SK-N-SH (cell line): Measurements from ENCODE around the gene FAM221B. TPM values are rescaled to one million over a fixed set of nuclear protein-coding genes. Genes with fewer than 3 reads are reported as not detected.

ENCODE experiments used
- CTCF ChIA-PET: fragments of 300-600, 350-600 bp; formaldehyde crosslinking; extraction: SDS; loops from one replicate; lab custom pipeline; 2021; lab: Yijun Ruan, JAX
- POLR2A ChIA-PET: fragments of 350-600 bp; sonication (Branson Sonifier 250); formaldehyde crosslinking; extraction: SDS; loops from one replicate; lab custom pipeline; 2020; ENCODE audit warnings: antibody characterized with exemption, inconsistent platforms; lab: Yijun Ruan, JAX
- DNase-seq: peaks from one replicate; pipeline ENCODE4 v3.0.0; 2012
- H2AFZ ChIP-seq: fragments of 200-600 bp; sonication (generic); 2 replicates; pipeline ENCODE4 v1.8.1; 2016; ENCODE audit warnings: antibody characterized with exemption, mild to moderate bottlenecking, low read depth
- H3F3A ChIP-seq: fragments of 200-600 bp; sonication (generic); replicated peaks from 2 replicates; pipeline ENCODE3; 2016; ENCODE audit warnings: antibody characterized with exemption, mild to moderate bottlenecking; ENCODE audit not compliant: insufficient read depth
- H3K27ac ChIP-seq, 2 experiments: fragments of 200-500 bp in 1 of 2; fragments of 200-600 bp in 1 of 2; sonication (Bioruptor generic) in 1 of 2; sonication (generic), shearing (Covaris generic) in 1 of 2; 2 replicates each; pipeline versions ENCODE4 v1.5.1 to v1.6.1; 2014 to 2016; ENCODE audit warnings: low read depth in 2 of 2, inconsistent platforms in 1 of 2, low read length in 1 of 2, mild to moderate bottlenecking in 1 of 2, mixed read lengths in 1 of 2
- H3K27me3 ChIP-seq: fragments of 200-600 bp; sonication (generic), shearing (Covaris generic); 2 replicates; pipeline ENCODE4 v1.6.1; 2016; ENCODE audit warnings: mixed run types; ENCODE audit not compliant: insufficient read depth
- H3K36me3 ChIP-seq, 2 experiments: fragments of 200-500 bp in 1 of 2; fragments of 200-600 bp in 1 of 2; sonication (Bioruptor generic) in 1 of 2; sonication (generic) in 1 of 2; replicated peaks in 1 of 2; 2 replicates each; pipeline versions ENCODE3 to v1.5.1; 2014 to 2016; ENCODE audit warnings: low read length in 1 of 2, mild to moderate bottlenecking in 1 of 2; ENCODE audit not compliant: insufficient read depth in 2 of 2, control insufficient read depth in 1 of 2
- H3K4me1 ChIP-seq, 2 experiments: fragments of 200-500 bp in 1 of 2; fragments of 200-600 bp in 1 of 2; sonication (Bioruptor generic) in 1 of 2; sonication (generic), shearing (Covaris generic) in 1 of 2; 2 replicates each; pipeline versions ENCODE4 v1.5.1 to v1.6.1; 2014 to 2016; ENCODE audit warnings: low read depth in 1 of 2, low read length in 1 of 2, mixed run types in 1 of 2; ENCODE audit not compliant: insufficient read depth in 2 of 2, control insufficient read depth in 1 of 2
- H3K4me2 ChIP-seq: fragments of 200-600 bp; sonication (generic), shearing (Covaris generic); 2 replicates; pipeline ENCODE4 v1.6.1; 2017; ENCODE audit warnings: mixed run types
- H3K4me3 ChIP-seq, 2 experiments: fragments of 200-500 bp in 1 of 2; fragments of 200-600 bp in 1 of 2; sonication (Bioruptor generic) in 1 of 2; sonication (generic), shearing (Covaris generic) in 1 of 2; 2 replicates each; pipeline versions ENCODE4 v1.5.1 to v1.8.1; 2014 to 2016; ENCODE audit warnings: low read depth in 2 of 2, inconsistent platforms in 1 of 2, low read length in 1 of 2, mild to moderate bottlenecking in 1 of 2, mixed read lengths in 1 of 2, moderate library complexity in 1 of 2
- H3K79me2 ChIP-seq: fragments of 200-600 bp; sonication (generic); 2 replicates; pipeline ENCODE4 v1.8.1; 2017; ENCODE audit warnings: mild to moderate bottlenecking; ENCODE audit not compliant: insufficient read depth
- H3K9ac ChIP-seq: fragments of 200-600 bp; sonication (generic); 2 replicates; pipeline ENCODE4 v1.6.1; 2017; ENCODE audit warnings: mixed run types
- H3K9me2 ChIP-seq: fragments of 200-600 bp; sonication (generic); 2 replicates; pipeline ENCODE4 v1.6.1; 2017; ENCODE audit warnings: mixed run types
- H3K9me3 ChIP-seq: fragments of 200-600 bp; sonication (generic); 2 replicates; pipeline ENCODE4 v1.6.1; 2017; ENCODE audit warnings: mixed run types, mild to moderate bottlenecking, moderate library complexity
- H4K20me1 ChIP-seq: fragments of 200-600 bp; sonication (generic); 2 replicates; pipeline ENCODE4 v1.6.1; 2017; ENCODE audit warnings: mild to moderate bottlenecking, mixed run types; ENCODE audit not compliant: insufficient read depth
- CTCF ChIP-seq: fragments of 200-600 bp; sonication (generic); IDR thresholded peaks from 2 replicates; pipeline ENCODE4 v1.6.1; 2017; ENCODE audit warnings: antibody characterized with exemption, mild to moderate bottlenecking, moderate library complexity
- EZH2phosphoT487 ChIP-seq: fragments of 200-600 bp; sonication (generic); IDR thresholded peaks from 2 replicates; pipeline ENCODE4 v1.6.1; 2017; ENCODE audit warnings: low read depth, mixed run types, mild to moderate bottlenecking, antibody characterized with exemption, moderate library complexity, borderline replicate concordance
- FOXJ3 ChIP-seq: sonication (generic); formaldehyde crosslinking; IDR thresholded peaks from 2 replicates; pipeline ENCODE4 v1.5.1; 2020; ENCODE audit warnings: mild to moderate bottlenecking, missing genetic modification reagents
- GABPA ChIP-seq: IDR thresholded peaks from 2 replicates; pipeline ENCODE4 v1.4.0; 2012; ENCODE audit warnings: low read depth, mild to moderate bottlenecking
- JUND ChIP-seq: IDR thresholded peaks from 2 replicates; pipeline ENCODE4 v1.4.0; 2012
- RAD21 ChIP-seq: IDR thresholded peaks from 2 replicates; pipeline ENCODE4 v1.6.1; 2012; ENCODE audit warnings: mild to moderate bottlenecking, low read length
- RCOR1 ChIP-seq: fragments of 150-350 bp; IDR thresholded peaks from 2 replicates; pipeline ENCODE4 v1.6.1; 2017; ENCODE audit warnings: antibody characterized with exemption, low read length
- RXRA ChIP-seq: IDR thresholded peaks from 2 replicates; pipeline ENCODE4 v1.4.0; 2012; ENCODE audit warnings: low read depth, mild to moderate bottlenecking, borderline replicate concordance
- SIN3A ChIP-seq: IDR thresholded peaks from 2 replicates; pipeline ENCODE4 v1.6.1; 2012; ENCODE audit warnings: low read depth, mild to moderate bottlenecking, low read length, moderate library complexity, borderline replicate concordance
- SMC3 ChIP-seq: IDR thresholded peaks from 2 replicates; pipeline ENCODE4 v1.6.1; 2012; ENCODE audit warnings: low read depth, low read length, improper control_type of control experiment
- TAF1 ChIP-seq: IDR thresholded peaks from 2 replicates; pipeline ENCODE4 v1.6.1; 2012; ENCODE audit warnings: low read depth, mild to moderate bottlenecking, low read length, moderate library complexity, borderline replicate concordance
- TEAD4 ChIP-seq: IDR thresholded peaks from 2 replicates; pipeline ENCODE4 v1.4.0; 2012; ENCODE audit warnings: mild to moderate bottlenecking, borderline replicate concordance; ENCODE audit not compliant: insufficient read depth
- USF2 ChIP-seq: fragments of 150-350 bp; IDR thresholded peaks from 2 replicates; pipeline ENCODE4 v1.6.1; 2017; ENCODE audit warnings: antibody characterized with exemption, low read length, low read depth, borderline replicate concordance
- YY1 ChIP-seq: IDR thresholded peaks from 2 replicates; pipeline ENCODE4 v1.4.0; 2012; ENCODE audit warnings: low read depth, mild to moderate bottlenecking
- ZBTB33 ChIP-seq: IDR thresholded peaks from 2 replicates; pipeline ENCODE4 v1.4.0; 2012; ENCODE audit warnings: low read depth, borderline replicate concordance
- WGBS: methylation state at CpG from one replicate; pipeline ENCODE4 v1.1.6; 2017; ENCODE audit warnings: low lambda C conversion rate; 5-methylcytosine and 5-hydroxymethylcytosine counted together
- polyA plus RNA-seq, 3 experiments: library from polyadenylated mRNA; depleted of rRNA; stranded (reverse); fragments of >200 nt; gene quantifications; 2 replicates each; pipeline ENCODE4 v1.2.3, GENCODE V29; 2012
- TF ChIP-seq, protein P1 (sequence below): IDR thresholded peaks from 2 replicates; pipeline ENCODE4 v1.4.0; 2012; ENCODE audit warnings: low read depth
- TF ChIP-seq, protein P2 (sequence below): IDR thresholded peaks from 2 replicates; pipeline ENCODE4 v1.4.0; 2012; ENCODE audit warnings: low read depth, borderline replicate concordance
- TF ChIP-seq, protein P3 (sequence below): fragments of 150-350 bp; IDR thresholded peaks from 2 replicates; pipeline ENCODE4 v1.6.1; 2016; ENCODE audit warnings: mild to moderate bottlenecking, low read depth, low read length

FAM221B gene
- polyA plus RNA-seq, 1 of the 3 experiments (the other 2 are of a cell fraction) = not detected

DNA sequence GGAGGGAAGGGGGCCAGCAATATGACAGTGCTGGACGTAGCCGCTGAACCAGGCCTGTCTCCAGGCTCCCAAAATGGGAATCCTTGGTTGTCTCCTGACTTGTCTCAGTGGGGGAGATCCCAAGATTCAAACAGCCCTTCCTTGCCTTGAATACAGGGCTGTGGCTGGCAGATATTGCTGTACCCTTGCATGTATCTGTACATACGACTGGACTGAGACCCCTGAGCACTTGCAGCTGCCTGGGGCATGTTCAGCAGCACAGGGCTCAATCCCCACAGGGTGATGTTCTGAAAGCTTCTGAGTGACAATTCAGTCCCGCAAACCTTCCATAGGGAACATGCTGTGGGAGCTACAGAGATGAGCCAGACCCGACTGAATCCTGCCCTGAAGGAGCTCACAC, 28.4 kb upstream of the FAM221B start:
- H3K4me2 ChIP-seq = no peak overlapping the region
- TF ChIP-seq FOXJ3 (CRISPR knock-in tag) = no peak
- no peak for TF ChIP-seq YY1
- no peak for TF ChIP-seq USF2
- TF ChIP-seq, protein P1, sequence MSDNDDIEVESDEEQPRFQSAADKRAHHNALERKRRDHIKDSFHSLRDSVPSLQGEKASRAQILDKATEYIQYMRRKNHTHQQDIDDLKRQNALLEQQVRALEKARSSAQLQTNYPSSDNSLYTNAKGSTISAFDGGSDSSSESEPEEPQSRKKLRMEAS = no peak
- TF ChIP-seq ZBTB33 = no peak
- TF ChIP-seq, protein P2, sequence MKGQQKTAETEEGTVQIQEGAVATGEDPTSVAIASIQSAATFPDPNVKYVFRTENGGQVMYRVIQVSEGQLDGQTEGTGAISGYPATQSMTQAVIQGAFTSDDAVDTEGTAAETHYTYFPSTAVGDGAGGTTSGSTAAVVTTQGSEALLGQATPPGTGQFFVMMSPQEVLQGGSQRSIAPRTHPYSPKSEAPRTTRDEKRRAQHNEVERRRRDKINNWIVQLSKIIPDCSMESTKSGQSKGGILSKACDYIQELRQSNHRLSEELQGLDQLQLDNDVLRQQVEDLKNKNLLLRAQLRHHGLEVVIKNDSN = no peak
- TF ChIP-seq, protein P3, sequence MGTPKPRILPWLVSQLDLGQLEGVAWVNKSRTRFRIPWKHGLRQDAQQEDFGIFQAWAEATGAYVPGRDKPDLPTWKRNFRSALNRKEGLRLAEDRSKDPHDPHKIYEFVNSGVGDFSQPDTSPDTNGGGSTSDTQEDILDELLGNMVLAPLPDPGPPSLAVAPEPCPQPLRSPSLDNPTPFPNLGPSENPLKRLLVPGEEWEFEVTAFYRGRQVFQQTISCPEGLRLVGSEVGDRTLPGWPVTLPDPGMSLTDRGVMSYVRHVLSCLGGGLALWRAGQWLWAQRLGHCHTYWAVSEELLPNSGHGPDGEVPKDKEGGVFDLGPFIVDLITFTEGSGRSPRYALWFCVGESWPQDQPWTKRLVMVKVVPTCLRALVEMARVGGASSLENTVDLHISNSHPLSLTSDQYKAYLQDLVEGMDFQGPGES = no peak
- TF ChIP-seq JUND = no peak
- TF ChIP-seq RXRA = no peak
- no peak for TF ChIP-seq EZH2phosphoT487
- H3K9ac ChIP-seq = no peak overlapping the region
- H3K27me3 ChIP-seq = no peaks in the 10 kb centered on the region
- peaks cover 0 to 9% of the 10 kb centered on the region in 2 experiments; a peak in 1 of 4 replicates for H3K4me1 ChIP-seq
- no peaks in the 10 kb centered on the region for H3K9me3 ChIP-seq
- H4K20me1 ChIP-seq = no peaks in the 10 kb centered on the region
- H3K4me3 ChIP-seq = no peak overlapping the region
- no peak overlapping the region for H2AFZ ChIP-seq
- ChIA-PET POLR2A (no interaction called here), CTCF (interaction anchor here (1.7 to 3.6 kb wide), 3 partner anchors 10 to 67 kb away, joined by 6 to 17 read pairs (median 10); no protein-coding TSS in a partner anchor)
- WGBS = 57% methylated on average over 4 of the region's 5 CpGs
- H3K79me2 ChIP-seq = no peaks in the 10 kb centered on the region
- DNase-seq = no peak
- no peaks in the 10 kb centered on the region for H3K36me3 ChIP-seq
- no peaks in the 10 kb centered on the region for H3K9me2 ChIP-seq
- H3K27ac ChIP-seq = no peak overlapping the region
- H3F3A ChIP-seq = no peaks in the 10 kb centered on the region

DNA sequence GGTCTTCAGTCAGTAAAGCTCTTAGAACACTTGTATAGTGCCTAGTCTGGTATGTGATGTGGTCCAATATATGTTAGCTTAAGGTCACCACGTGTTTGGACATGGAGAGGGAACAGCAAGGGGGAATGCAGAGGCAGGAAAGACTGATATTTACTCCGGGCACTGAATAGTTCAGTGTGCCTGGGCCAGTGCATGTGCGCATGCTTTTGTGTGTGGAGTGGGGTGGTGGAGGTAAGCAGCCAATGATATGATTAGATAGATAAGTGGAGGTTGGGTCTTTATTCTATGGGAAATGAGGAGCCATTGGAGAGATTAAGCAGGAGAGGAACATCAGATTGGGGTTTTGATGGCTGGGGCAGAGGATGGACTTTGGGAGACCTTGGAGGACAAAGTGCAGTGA, 27.7 kb upstream of the FAM221B start:
- Histone ChIP-seq H3K27me3 (no peaks in the 10 kb centered on the region), H3K9me2 (no peaks in the 10 kb centered on the region), H3K79me2 (no peaks in the 10 kb centered on the region), H3K4me2 (no peak overlapping the region), H3K27ac (no peak overlapping the region), H3K36me3 (no peaks in the 10 kb centered on the region), H3K9ac (no peak overlapping the region), H3K4me1 (peaks cover 0 to 9% of the 10 kb centered on the region in 2 experiments; a peak in 1 of 4 replicates), H3F3A (no peaks in the 10 kb centered on the region), H3K9me3 (no peaks in the 10 kb centered on the region), H2AFZ (no peak overlapping the region), H3K4me3 (no peak overlapping the region), H4K20me1 (no peaks in the 10 kb centered on the region)
- ChIA-PET CTCF (interaction anchor here (2.5 to 3.6 kb wide), 2 partner anchors 26 to 67 kb away, joined by 10 to 17 read pairs; no protein-coding TSS in a partner anchor), POLR2A (no interaction called here)
- 55% methylated on average over 3 of the region's 3 CpGs for WGBS
- DNase-seq = no peak
- no peak for TF ChIP-seq YY1
- TF ChIP-seq TEAD4 = no peak
- TF ChIP-seq RXRA = no peak
- no peak for TF ChIP-seq RCOR1
- TF ChIP-seq TAF1 = no peak
- no peak for TF ChIP-seq FOXJ3 (CRISPR knock-in tag)
- no peak for TF ChIP-seq SMC3
- no peak for TF ChIP-seq GABPA
- TF ChIP-seq USF2 = no peak
- TF ChIP-seq CTCF = no peak
- TF ChIP-seq SIN3A = no peak
- TF ChIP-seq, protein P1 = no peak
- no peak for TF ChIP-seq RAD21
